Sigmoid colon (tissue), 7 donors: ENCODE measurements around the gene NFKBIZ. TPM values are rescaled to one million over a fixed set of nuclear protein-coding genes. Genes with fewer than 3 reads are reported as not detected.
A peak's percentile ranks its signal among the peaks of the same experiment; 100 is the strongest.

Experiments
- DNase-seq: peaks from one replicate; pipeline ENCODE4 v3.0.0-alpha.2; 2019
- H3K27ac ChIP-seq, 4 donors: fragments of 200-600 bp; sonication (generic); one replicate each; pipeline ENCODE4 v1.5.1; 2016 to 2019; ENCODE audit warnings: mild to moderate bottlenecking in 1 of 4
- H3K27me3 ChIP-seq, 3 donors: fragments of 200-600 bp; sonication (generic); one replicate each; pipeline ENCODE4 v1.5.1; 2019; ENCODE audit warnings: mild to moderate bottlenecking in 1 of 3
- H3K36me3 ChIP-seq, 4 donors: fragments of 200-600 bp; sonication (generic); one replicate each; pipeline ENCODE4 v1.5.1; 2016 to 2019
- H3K4me1 ChIP-seq, 4 donors: fragments of 200-600 bp; sonication (generic); one replicate each; pipeline ENCODE4 v1.5.1; 2017 to 2019
- H3K4me3 ChIP-seq, 4 donors: fragments of 200-600 bp; sonication (generic); one replicate each; pipeline ENCODE4 v1.5.1; 2017 to 2019; ENCODE audit warnings: mild to moderate bottlenecking in 2 of 4, moderate library complexity in 1 of 4
- H3K9me3 ChIP-seq, 4 donors: fragments of 200-600 bp in 3 of 4; sonication (generic) in 3 of 4; one replicate each; pipeline versions ENCODE4 v1.5.1 to v1.6.1; 2013 to 2019
- EP300 ChIP-seq, 4 donors: sonication (generic); formaldehyde crosslinking; IDR thresholded peaks; one replicate each; pipeline ENCODE4 v1.6.1; 2017; ENCODE audit warnings: antibody characterized with exemption in 4 of 4
- POLR2A ChIP-seq, 2 donors: fragments of 450-650 bp; IDR thresholded peaks; one replicate each; pipeline ENCODE4 v1.6.1; 2016; ENCODE audit warnings: antibody characterized with exemption in 2 of 2, mild to moderate bottlenecking in 2 of 2, moderate library complexity in 2 of 2
- POLR2AphosphoS5 ChIP-seq, 4 donors: sonication (generic); formaldehyde crosslinking; IDR thresholded peaks; one replicate each; pipeline ENCODE4 v1.6.1; 2017; ENCODE audit warnings: antibody characterized with exemption in 4 of 4
- WGBS, 2 donors: extraction: QIAGEN DNeasy Blood & Tissue Kit; methylation state at CpG; one replicate each; pipeline ENCODE4 v1.1.7; 2013; 5-methylcytosine and 5-hydroxymethylcytosine counted together
- intact Hi-C: fragments of 100-400 bp; cut with DNase I; formaldehyde crosslinking; loops from one replicate; pipeline ENCODE4 v1.15.1; 2023
- polyA plus RNA-seq, 3 donors: library from polyadenylated mRNA; stranded (reverse); fragments of 200-250 nt; gene quantifications; one replicate each; pipeline ENCODE4 v1.2.3, GENCODE V29; 2013
- total RNA-seq, 4 donors: library from RNA; depleted of rRNA; stranded (reverse); fragments of >200 nt; gene quantifications; one replicate each; pipeline ENCODE4 v1.1.0, GENCODE V29; 2016
- TF ChIP-seq, protein P1 (sequence below), 4 experiments: fragments of 450-650 bp in 3 of 4; fragments of 200-600 bp in 1 of 4; IDR thresholded peaks; one replicate each; pipeline ENCODE4 v1.5.1; 2016 to 2019; ENCODE audit warnings: antibody characterized with exemption in 4 of 4, mild to moderate bottlenecking in 3 of 4, moderate library complexity in 2 of 4
- donor health status: healthy with polysubstance abuse.
- donor health status: Bipolar disorder and iron deficiency.
- donor health status: healthy.

NFKBIZ gene
- total and polyA plus RNA-seq, 7 donors, result 4.2 to 121 (median 55.0) TPM

DNA sequence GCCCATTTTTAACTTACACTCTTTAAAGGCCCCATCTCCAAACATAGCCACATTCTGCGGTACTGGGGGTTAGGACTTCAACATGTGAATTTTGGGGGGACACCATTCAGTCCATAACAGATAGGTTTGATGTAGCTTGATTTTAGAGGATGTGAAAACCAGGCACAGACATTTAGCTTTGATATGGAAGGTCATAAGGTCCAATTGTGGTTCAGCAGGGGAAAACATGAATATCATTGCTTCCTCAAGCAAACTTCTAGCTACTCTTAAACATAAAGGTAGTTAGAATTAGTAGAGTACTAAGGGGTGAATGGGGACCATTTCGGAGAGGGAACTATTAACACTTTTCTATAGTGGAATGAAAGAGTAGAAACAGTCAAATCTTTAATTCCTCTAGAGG is 13.6 kb upstream of the NFKBIZ start:
- Histone ChIP-seq H3K27me3 (no peaks in the 10 kb centered on the region), H3K4me1 (peaks cover 0 to 30% (median 25%) of the 10 kb centered on the region in 4 donors), H3K4me3 (no peak overlapping the region), H3K27ac (peak overlapping the region in 1 of 4 donors; percentile 73), H3K36me3 (no peaks in the 10 kb centered on the region), H3K9me3 (no peaks in the 10 kb centered on the region)
- intact Hi-C loops, result no loop called here
- no peak for DNase-seq
- 95 to 97% methylated on average over 2 of the region's 2 CpGs for WGBS, 2 donors
- no peak for TF ChIP-seq POLR2AphosphoS5 (IDR thresholded peaks at IDR 0.05)
- TF ChIP-seq EP300 (IDR thresholded peaks at IDR 0.05), result no peak
- no peak for TF ChIP-seq POLR2A (IDR thresholded peaks at IDR 0.05)
- TF ChIP-seq, protein P1, sequence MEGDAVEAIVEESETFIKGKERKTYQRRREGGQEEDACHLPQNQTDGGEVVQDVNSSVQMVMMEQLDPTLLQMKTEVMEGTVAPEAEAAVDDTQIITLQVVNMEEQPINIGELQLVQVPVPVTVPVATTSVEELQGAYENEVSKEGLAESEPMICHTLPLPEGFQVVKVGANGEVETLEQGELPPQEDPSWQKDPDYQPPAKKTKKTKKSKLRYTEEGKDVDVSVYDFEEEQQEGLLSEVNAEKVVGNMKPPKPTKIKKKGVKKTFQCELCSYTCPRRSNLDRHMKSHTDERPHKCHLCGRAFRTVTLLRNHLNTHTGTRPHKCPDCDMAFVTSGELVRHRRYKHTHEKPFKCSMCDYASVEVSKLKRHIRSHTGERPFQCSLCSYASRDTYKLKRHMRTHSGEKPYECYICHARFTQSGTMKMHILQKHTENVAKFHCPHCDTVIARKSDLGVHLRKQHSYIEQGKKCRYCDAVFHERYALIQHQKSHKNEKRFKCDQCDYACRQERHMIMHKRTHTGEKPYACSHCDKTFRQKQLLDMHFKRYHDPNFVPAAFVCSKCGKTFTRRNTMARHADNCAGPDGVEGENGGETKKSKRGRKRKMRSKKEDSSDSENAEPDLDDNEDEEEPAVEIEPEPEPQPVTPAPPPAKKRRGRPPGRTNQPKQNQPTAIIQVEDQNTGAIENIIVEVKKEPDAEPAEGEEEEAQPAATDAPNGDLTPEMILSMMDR (IDR thresholded peaks at IDR 0.05), result no peak

DNA sequence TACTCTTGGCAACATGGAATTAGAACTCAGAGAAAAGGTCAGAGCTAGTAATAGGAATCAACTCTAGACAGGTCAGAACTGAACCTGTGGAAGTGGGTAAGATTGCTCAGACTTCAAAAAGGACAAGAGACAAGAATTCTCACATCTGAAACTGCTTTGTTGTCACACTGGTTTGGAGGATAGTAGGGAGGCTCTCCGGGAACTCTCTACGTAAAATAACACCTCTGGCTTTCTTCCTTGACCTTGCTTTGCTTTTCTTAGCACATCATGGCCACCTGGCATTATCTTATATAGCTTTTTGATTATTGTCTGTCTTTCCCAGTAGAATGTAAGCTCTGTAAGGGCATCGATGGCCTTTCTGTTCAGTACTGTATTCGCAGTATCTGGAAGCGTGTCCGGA is 13.2 kb upstream of the NFKBIZ start:
- DNase-seq, result no peak
- H3K9me3 ChIP-seq, result no peaks in the 10 kb centered on the region
- peak overlapping the region in 3 of 4 donors; percentile 9 to 75 (median 73) for H3K27ac ChIP-seq
- TF ChIP-seq, protein P1 (IDR thresholded peaks at IDR 0.05), result no peak
- no peak for TF ChIP-seq POLR2A (IDR thresholded peaks at IDR 0.05)
- H3K27me3 ChIP-seq, result no peaks in the 10 kb centered on the region
- H3K36me3 ChIP-seq, result no peaks in the 10 kb centered on the region
- peaks cover 0 to 30% (median 25%) of the 10 kb centered on the region in 4 donors for H3K4me1 ChIP-seq
- intact Hi-C loops, result no loop called here
- H3K4me3 ChIP-seq, result no peak overlapping the region
- WGBS, 2 donors, result 95 to 96% methylated on average over 6 of the region's 6 CpGs

DNA sequence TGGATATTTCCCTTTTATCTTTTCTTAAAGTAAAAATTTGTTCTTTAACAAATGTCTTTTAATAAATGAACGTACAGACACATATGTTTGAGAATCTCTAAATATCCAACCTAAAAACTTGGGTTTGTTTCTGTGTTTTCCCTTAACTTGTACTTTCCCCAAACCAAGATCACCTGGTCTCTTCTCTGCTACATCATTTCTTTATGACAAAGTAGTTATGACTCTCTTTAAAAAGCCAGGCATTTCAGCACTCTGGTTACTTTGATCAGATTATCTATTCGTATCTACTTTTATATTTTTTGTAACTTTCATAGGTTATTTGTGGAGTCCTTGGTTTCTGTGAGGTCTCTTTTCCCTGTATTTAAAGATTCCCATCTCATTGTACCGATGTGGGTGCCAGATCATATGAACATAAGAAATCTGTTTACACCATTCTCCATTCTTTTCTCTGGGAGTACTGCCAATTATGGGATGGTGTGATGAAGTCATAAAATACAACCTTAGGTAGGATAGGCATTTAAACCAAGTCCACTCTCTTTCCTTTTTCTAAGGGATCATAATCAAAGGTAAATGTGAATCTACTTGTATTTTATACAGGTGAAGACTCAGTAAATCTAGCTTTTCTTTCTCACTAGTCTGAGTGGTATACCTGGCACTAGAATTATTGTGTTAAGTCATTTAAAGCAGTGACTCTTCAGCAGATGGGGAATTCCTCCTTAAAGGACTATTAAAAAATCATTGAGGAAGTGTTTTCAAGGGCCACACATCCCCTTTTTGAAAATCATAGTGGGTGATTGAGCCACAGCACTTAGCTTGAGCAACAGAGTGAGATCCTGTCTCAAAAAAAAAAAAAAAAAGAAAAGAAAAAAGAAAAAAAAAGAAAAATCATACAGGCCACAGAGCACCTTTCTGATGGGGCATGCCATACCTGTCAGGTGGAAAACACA is 12.4 kb upstream of the NFKBIZ start:
- Histone ChIP-seq H3K4me1 (peaks cover 0 to 30% (median 25%) of the 10 kb centered on the region in 4 donors), H3K4me3 (no peak overlapping the region), H3K36me3 (no peaks in the 10 kb centered on the region), H3K27me3 (no peaks in the 10 kb centered on the region), H3K9me3 (no peaks in the 10 kb centered on the region), H3K27ac (peak overlapping the region; percentile 33 to 75 (median 72))
- 36 to 66% methylated on average over 3 of the region's 3 CpGs for WGBS, 2 donors
- intact Hi-C loops, result no loop called here
- peak in 1 of 4 donors; percentile 32 for TF ChIP-seq EP300 (IDR thresholded peaks at IDR 0.05)
- TF ChIP-seq POLR2AphosphoS5 (IDR thresholded peaks at IDR 0.05), result peak; percentile 15 to 71 (median 46)
- TF ChIP-seq, protein P1 (IDR thresholded peaks at IDR 0.05), result no peak
- no peak for DNase-seq

DNA sequence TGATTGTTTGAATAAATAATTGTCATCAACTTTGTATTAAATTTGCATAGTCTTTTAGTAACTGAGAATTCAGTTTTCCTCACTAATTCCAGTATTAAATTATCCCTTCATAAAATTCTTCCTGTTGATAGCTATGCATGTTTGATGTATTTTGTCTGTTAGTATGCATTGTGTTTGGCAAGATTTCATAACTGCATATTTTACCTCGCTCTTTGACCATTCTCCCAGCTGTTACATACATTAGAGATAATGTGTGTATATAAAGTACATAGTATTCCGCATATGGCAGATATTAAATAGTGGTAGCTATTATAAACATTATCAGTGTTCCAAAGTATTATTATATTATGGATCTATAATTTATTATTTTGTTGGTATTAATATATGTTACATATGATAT is 10.6 kb upstream of the NFKBIZ start:
- TF ChIP-seq EP300 (IDR thresholded peaks at IDR 0.05) (no peak), POLR2AphosphoS5 (IDR thresholded peaks at IDR 0.05) (no peak), POLR2A (IDR thresholded peaks at IDR 0.05) (no peak)
- TF ChIP-seq, protein P1 (IDR thresholded peaks at IDR 0.05), result no peak
- H3K9me3 ChIP-seq, result no peaks in the 10 kb centered on the region
- peak overlapping the region in 1 of 4 donors; percentile 75 for H3K27ac ChIP-seq
- intact Hi-C loops, result no loop called here
- DNase-seq, result no peak
- H3K4me1 ChIP-seq, result peaks cover 0 to 30% (median 22%) of the 10 kb centered on the region in 4 donors
- no peak overlapping the region for H3K4me3 ChIP-seq
- H3K27me3 ChIP-seq, result no peaks in the 10 kb centered on the region
- 59 to 85% methylated on average over 2 of the region's 2 CpGs for WGBS, 2 donors
- no peaks in the 10 kb centered on the region for H3K36me3 ChIP-seq
